Colonic mucosa (tissue), 4 donors: ENCODE data around the gene CD93. TPM values are rescaled to one million over a fixed set of nuclear protein-coding genes. Genes with fewer than 3 reads are reported as not detected.
A peak's percentile ranks its signal among the peaks of the same experiment; 100 is the strongest.

Source experiments
- DNase-seq: peaks from one replicate; pipeline ENCODE4 v3.0.0-alpha.2; 2020
- H3K27ac ChIP-seq: fragments of 200-600 bp; one replicate; pipeline ENCODE4 v1.8.0; 2021
- H3K27me3 ChIP-seq: fragments of 200-600 bp; one replicate; pipeline ENCODE4 v1.8.0; 2021
- H3K36me3 ChIP-seq: fragments of 200-600 bp; one replicate; pipeline ENCODE4 v1.8.0; 2021
- H3K4me1 ChIP-seq: fragments of 200-600 bp; one replicate; pipeline ENCODE4 v1.8.0; 2021; ENCODE audit warnings: mild to moderate bottlenecking
- H3K4me3 ChIP-seq: fragments of 200-600 bp; one replicate; pipeline ENCODE4 v1.8.0; 2021
- H3K9ac ChIP-seq, 2 donors: one replicate each; pipeline ENCODE4 v1.7.0; 2013; ENCODE audit warnings: control low read depth in 2 of 2, low read depth in 2 of 2, low read length in 2 of 2
- H3K9me3 ChIP-seq: fragments of 200-600 bp; one replicate; pipeline ENCODE4 v1.8.0; 2021
- intact Hi-C: fragments of 100-400 bp; cut with DNase I; formaldehyde crosslinking; loops from one replicate; pipeline ENCODE4 v1.14.1; 2022
- total RNA-seq, 2 donors: library from RNA; stranded (reverse); fragmentation: NEBNext Ultra II Directional in 1 of 2; extraction: Animal tissue kit (Norgen Biotek cat#: 25700) in 1 of 2; gene quantifications; one replicate each; pipeline ENCODE4 v1.2.1, GENCODE V29; 2021
- TF ChIP-seq, protein P1 (sequence below): fragments of 200-600 bp; IDR thresholded peaks from one replicate; pipeline ENCODE4 v1.8.0; 2022; ENCODE audit warnings: antibody characterized with exemption, mild to moderate bottlenecking
- donor health status: healthy.
- donor health status: DM: no; HTN: no; CAD: no.
- donor health status: DM: no; HTN: no; CAD: no.

CD93 gene
- total RNA-seq, 2 donors from 2014 or later: 5.3 to 20.3 TPM

DNA sequence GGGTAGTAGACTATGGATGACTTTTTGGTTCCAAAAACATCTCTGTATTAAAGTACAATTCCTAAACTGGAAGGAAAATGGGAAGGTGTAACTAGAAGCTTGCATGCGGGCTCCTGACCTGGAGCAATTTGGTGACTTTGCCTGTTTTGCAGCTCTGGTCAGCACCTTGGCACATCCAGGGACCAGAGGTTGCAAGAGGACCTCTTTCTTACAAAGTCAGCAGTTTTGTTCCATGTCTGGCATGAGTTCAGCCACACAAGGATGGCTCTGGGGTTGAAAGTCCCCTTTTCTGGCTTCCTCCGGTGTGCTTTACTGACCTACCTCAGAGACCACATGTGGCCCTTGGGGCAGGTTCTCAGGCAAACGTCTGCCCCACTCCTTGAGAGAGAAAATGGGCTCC, 22.7 kb upstream of the CD93 start:
- Histone ChIP-seq H3K9me3 (no peaks in the 10 kb centered on the region), H3K27me3 (no peaks in the 10 kb centered on the region), H3K4me3 (no peak overlapping the region), H3K36me3 (no peaks in the 10 kb centered on the region), H3K9ac (no peak overlapping the region), H3K27ac (no peak overlapping the region), H3K4me1 (no peaks in the 10 kb centered on the region)
- intact Hi-C loops: no loop called here
- DNase-seq: no peak
- TF ChIP-seq, protein P1, sequence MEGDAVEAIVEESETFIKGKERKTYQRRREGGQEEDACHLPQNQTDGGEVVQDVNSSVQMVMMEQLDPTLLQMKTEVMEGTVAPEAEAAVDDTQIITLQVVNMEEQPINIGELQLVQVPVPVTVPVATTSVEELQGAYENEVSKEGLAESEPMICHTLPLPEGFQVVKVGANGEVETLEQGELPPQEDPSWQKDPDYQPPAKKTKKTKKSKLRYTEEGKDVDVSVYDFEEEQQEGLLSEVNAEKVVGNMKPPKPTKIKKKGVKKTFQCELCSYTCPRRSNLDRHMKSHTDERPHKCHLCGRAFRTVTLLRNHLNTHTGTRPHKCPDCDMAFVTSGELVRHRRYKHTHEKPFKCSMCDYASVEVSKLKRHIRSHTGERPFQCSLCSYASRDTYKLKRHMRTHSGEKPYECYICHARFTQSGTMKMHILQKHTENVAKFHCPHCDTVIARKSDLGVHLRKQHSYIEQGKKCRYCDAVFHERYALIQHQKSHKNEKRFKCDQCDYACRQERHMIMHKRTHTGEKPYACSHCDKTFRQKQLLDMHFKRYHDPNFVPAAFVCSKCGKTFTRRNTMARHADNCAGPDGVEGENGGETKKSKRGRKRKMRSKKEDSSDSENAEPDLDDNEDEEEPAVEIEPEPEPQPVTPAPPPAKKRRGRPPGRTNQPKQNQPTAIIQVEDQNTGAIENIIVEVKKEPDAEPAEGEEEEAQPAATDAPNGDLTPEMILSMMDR: no peak

DNA sequence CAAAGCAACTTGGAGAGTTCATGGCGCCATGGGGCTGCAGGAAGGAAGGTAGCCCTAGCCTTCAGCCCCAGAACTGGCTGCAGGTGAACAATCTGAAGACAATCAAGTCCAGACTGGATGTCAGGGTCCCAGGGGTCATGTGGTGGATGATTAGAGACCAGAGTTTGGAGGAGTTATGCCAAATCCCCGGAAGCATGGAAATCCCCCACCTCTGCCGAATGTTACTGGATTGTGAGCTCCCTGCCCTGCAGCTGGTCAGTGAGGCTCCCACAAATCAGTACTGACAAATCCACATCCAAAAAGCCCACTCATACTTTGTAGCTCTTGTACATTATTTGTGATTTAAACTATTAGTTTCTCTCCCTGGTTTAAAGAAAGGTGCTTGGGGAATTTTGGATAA, 21.3 kb upstream of the CD93 start:
- TF ChIP-seq, protein P1: no peak
- DNase-seq: no peak
- Histone ChIP-seq H3K4me1 (no peaks in the 10 kb centered on the region), H3K27ac (no peak overlapping the region), H3K36me3 (no peaks in the 10 kb centered on the region), H3K4me3 (no peak overlapping the region), H3K9me3 (no peaks in the 10 kb centered on the region), H3K9ac (no peak overlapping the region), H3K27me3 (no peaks in the 10 kb centered on the region)
- intact Hi-C loops: no loop called here

DNA sequence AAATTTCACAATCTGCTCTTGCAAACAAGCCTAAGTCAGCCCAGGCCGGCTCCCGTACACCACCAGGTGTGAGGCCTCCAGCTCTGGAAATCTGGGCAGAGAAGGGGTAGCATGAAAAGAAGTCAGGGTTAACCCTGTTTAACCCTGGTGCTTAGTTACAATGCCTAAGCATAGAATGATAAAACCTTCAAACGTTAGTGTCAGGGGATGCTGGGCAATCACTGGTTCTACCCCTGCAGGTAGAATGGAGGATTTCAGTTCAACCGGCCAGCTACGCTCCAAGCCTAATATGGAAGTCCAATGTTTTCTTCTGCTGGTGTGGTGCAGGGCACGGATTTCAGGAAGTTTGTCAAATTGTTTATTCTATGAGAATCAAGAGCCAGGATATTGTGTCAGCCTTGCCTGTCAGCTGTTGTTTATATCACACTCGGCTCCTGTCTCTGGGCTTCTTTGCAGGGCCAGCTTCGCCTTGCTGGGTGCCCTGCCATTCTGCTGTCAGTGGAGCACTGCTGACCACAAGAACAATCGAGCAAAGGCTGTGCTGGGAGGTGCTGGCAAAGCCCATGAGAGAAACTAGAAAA, 20.2 kb upstream of the CD93 start:
- H3K27me3 ChIP-seq: no peaks in the 10 kb centered on the region
- H3K27ac ChIP-seq: peak overlapping the region; percentile 24
- H3K9me3 ChIP-seq: no peaks in the 10 kb centered on the region
- intact Hi-C loops: no loop called here
- H3K4me1 ChIP-seq: no peaks in the 10 kb centered on the region
- no peaks in the 10 kb centered on the region for H3K36me3 ChIP-seq
- no peak for DNase-seq
- no peak overlapping the region for H3K9ac ChIP-seq
- no peak overlapping the region for H3K4me3 ChIP-seq
- TF ChIP-seq, protein P1: no peak

DNA sequence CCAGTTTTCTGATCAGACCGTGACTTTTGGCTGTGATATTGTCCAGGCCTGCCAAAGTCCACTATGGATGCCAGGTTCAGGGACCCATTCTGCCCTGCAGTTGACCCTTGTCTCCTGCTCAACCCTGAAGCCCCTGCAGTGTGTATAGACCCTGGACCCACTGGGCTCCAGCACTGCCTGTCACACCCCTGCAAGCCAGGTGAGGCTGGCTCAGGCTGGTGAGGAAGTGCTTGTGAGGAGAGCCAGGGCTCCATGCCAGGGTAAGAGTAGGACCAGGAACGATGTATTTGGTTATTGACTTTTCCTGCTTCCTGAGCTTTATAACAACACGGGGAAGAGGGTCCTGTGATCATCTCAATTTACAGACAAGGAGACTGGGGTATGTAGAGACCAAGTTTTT, 19.1 kb upstream of the CD93 start:
- no peaks in the 10 kb centered on the region for H3K27me3 ChIP-seq
- intact Hi-C loops: no loop called here
- no peaks in the 10 kb centered on the region for H3K4me1 ChIP-seq
- H3K27ac ChIP-seq: no peak overlapping the region
- no peaks in the 10 kb centered on the region for H3K9me3 ChIP-seq
- H3K36me3 ChIP-seq: no peaks in the 10 kb centered on the region
- H3K9ac ChIP-seq: no peak overlapping the region
- TF ChIP-seq, protein P1: no peak
- H3K4me3 ChIP-seq: no peak overlapping the region
- DNase-seq: no peak

DNA sequence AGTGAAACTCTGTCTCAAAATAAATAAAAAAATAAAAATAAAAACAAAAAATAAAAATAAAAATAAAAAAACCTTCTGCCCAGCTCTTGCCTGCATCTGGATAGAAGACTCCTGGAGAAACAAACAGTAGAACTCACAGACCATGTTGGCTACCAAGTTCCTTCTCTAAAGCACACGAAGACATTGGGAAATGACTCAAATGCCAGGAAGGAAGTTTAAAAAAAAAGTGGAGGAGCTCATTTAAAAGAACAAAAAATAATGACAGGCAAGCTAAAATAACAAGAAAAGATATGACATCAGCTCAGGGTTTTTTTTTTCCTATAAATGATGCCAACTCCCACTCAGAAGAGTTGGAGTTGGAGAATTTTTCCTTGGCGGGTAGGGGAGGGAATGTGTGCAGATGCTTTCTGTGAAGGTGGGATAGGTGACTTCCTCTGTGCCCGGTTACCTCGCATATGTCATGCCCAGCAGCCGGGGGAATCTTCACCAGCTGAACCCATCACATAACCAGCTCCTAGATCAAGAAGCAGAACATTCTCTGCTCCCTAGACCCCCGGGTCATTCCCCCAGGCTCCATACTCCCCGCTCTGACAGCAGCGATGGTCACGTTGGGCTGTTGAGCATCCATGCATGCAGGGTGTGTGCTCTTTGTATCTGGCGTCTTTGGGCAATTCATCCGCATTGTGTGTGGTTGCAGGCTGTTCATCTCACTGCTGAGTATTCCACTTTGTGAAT, 17.3 kb upstream of the CD93 start:
- Histone ChIP-seq H3K27me3 (no peaks in the 10 kb centered on the region), H3K4me1 (no peaks in the 10 kb centered on the region), H3K36me3 (no peaks in the 10 kb centered on the region), H3K4me3 (no peak overlapping the region), H3K27ac (no peak overlapping the region), H3K9ac (no peak overlapping the region), H3K9me3 (no peaks in the 10 kb centered on the region)
- intact Hi-C loops: no loop called here
- DNase-seq: no peak
- TF ChIP-seq, protein P1: no peak
